Activated T-helper 17 cell treated with anti-CD3 and anti-CD28 coated beads, Interleukin-2, amount 50 U/mL, for 72 hours (primary cell): ENCODE measurements around the gene TOM1. TPM values are rescaled to one million over a fixed set of nuclear protein-coding genes. Genes with fewer than 3 reads are reported as not detected.

Source experiments
- ATAC-seq: fragments of 150-1000 bp; cut with Tn5 transposase; replicated peaks from 2 replicates; pipeline ENCODE4 v1.10.0; 2021; ENCODE audit warnings: mild to moderate bottlenecking, moderate library complexity
- H3K27ac Mint-ChIP-seq: one replicate; pipeline ENCODE4 v1.8.0; 2022; ENCODE audit warnings: mixed read lengths
- H3K27me3 Mint-ChIP-seq: one replicate; pipeline ENCODE4 v1.8.0; 2022; ENCODE audit warnings: mixed read lengths
- H3K36me3 Mint-ChIP-seq: one replicate; pipeline ENCODE4 v1.8.0; 2022; ENCODE audit warnings: low read depth, mild to moderate bottlenecking, mixed read lengths
- H3K4me1 Mint-ChIP-seq: one replicate; pipeline ENCODE4 v1.8.0; 2022; ENCODE audit warnings: mixed read lengths
- H3K4me3 Mint-ChIP-seq: one replicate; pipeline ENCODE4 v1.8.0; 2022; ENCODE audit warnings: mild to moderate bottlenecking, mixed read lengths
- H3K9me3 Mint-ChIP-seq: one replicate; pipeline ENCODE4 v1.8.0; 2022; ENCODE audit warnings: mixed read lengths
- total RNA-seq, 2 donors: library from RNA; stranded (reverse); gene quantifications; one replicate each; pipeline ENCODE4 v1.2.3, GENCODE V29; 2022

The TOM1 gene
- total RNA-seq, 2 donors from 2014 or later = 21.5 to 60.0 TPM

GRCh38 chr22:35313311-35314121 is 13.8 kb downstream of the TOM1 start:
- ATAC-seq = peak; percentile 86
- peak overlapping the region; percentile 89 for H3K27ac Mint-ChIP-seq
- no peaks in the 10 kb centered on the region for H3K27me3 Mint-ChIP-seq
- peaks cover 22% of the 10 kb centered on the region for H3K36me3 Mint-ChIP-seq
- H3K9me3 Mint-ChIP-seq = no peaks in the 10 kb centered on the region
- peak overlapping the region; percentile 57 for H3K4me3 Mint-ChIP-seq
- peaks cover 54% of the 10 kb centered on the region for H3K4me1 Mint-ChIP-seq

- peaks cover 46% of the 10 kb centered on the region for H3K4me1 Mint-ChIP-seq
- no peaks in the 10 kb centered on the region for H3K27me3 Mint-ChIP-seq
- H3K4me3 Mint-ChIP-seq = peak overlapping the region; percentile 57
- no peak for ATAC-seq
- peaks cover 22% of the 10 kb centered on the region for H3K36me3 Mint-ChIP-seq
- H3K9me3 Mint-ChIP-seq = no peaks in the 10 kb centered on the region
- H3K27ac Mint-ChIP-seq = peak overlapping the region; percentile 89
Observed at GRCh38 chr22:35314161-35314942, 14.7 kb downstream of the TOM1 start.

GRCh38 chr22:35315141-35315854 is 15.6 kb downstream of the TOM1 start:
- no peaks in the 10 kb centered on the region for H3K9me3 Mint-ChIP-seq
- no peak for ATAC-seq
- H3K4me1 Mint-ChIP-seq = peaks cover 36% of the 10 kb centered on the region
- H3K27ac Mint-ChIP-seq = peak overlapping the region; percentile 89
- H3K27me3 Mint-ChIP-seq = no peaks in the 10 kb centered on the region
- H3K36me3 Mint-ChIP-seq = peaks cover 22% of the 10 kb centered on the region
- H3K4me3 Mint-ChIP-seq = no peak overlapping the region

- no peak overlapping the region for H3K27ac Mint-ChIP-seq
- H3K36me3 Mint-ChIP-seq = peaks cover 30% of the 10 kb centered on the region
- H3K4me3 Mint-ChIP-seq = no peak overlapping the region
- ATAC-seq = no peak
- no peaks in the 10 kb centered on the region for H3K27me3 Mint-ChIP-seq
- no peaks in the 10 kb centered on the region for H3K9me3 Mint-ChIP-seq
- peaks cover 28% of the 10 kb centered on the region for H3K4me1 Mint-ChIP-seq
Observed at GRCh38 chr22:35315855-35316745, 16.4 kb downstream of the TOM1 start.

GRCh38 chr22:35316751-35317150 is 17.1 kb downstream of the TOM1 start:
- no peak for ATAC-seq
- H3K4me3 Mint-ChIP-seq = no peak overlapping the region

GRCh38 chr22:35317680-35318290 is 18.1 kb downstream of the TOM1 start:
- Mint-ChIP-seq H3K4me1 (peaks cover 19% of the 10 kb centered on the region), H3K9me3 (no peaks in the 10 kb centered on the region), H3K4me3 (no peak overlapping the region), H3K36me3 (peaks cover 42% of the 10 kb centered on the region), H3K27ac (no peak overlapping the region), H3K27me3 (no peaks in the 10 kb centered on the region)
- no peak for ATAC-seq

More at GRCh38 chr22:35316751-35317150, 17.1 kb downstream of the TOM1 start:
- Mint-ChIP-seq H3K9me3 (no peaks in the 10 kb centered on the region), H3K27ac (no peak overlapping the region), H3K27me3 (no peaks in the 10 kb centered on the region), H3K4me1 (peaks cover 25% of the 10 kb centered on the region), H3K36me3 (peaks cover 37% of the 10 kb centered on the region)

- H3K4me3 Mint-ChIP-seq = no peak overlapping the region
- H3K36me3 Mint-ChIP-seq = peaks cover 49% of the 10 kb centered on the region
- no peaks in the 10 kb centered on the region for H3K27me3 Mint-ChIP-seq
- no peak for ATAC-seq
- peaks cover 11% of the 10 kb centered on the region for H3K4me1 Mint-ChIP-seq
- H3K9me3 Mint-ChIP-seq = no peaks in the 10 kb centered on the region
- no peak overlapping the region for H3K27ac Mint-ChIP-seq
Observed at GRCh38 chr22:35318346-35319215, 18.9 kb downstream of the TOM1 start.

- ATAC-seq = no peak
- Mint-ChIP-seq H3K4me1 (peaks cover 7% of the 10 kb centered on the region), H3K27me3 (no peaks in the 10 kb centered on the region), H3K36me3 (peaks cover 58% of the 10 kb centered on the region), H3K27ac (no peak overlapping the region), H3K9me3 (no peaks in the 10 kb centered on the region), H3K4me3 (no peak overlapping the region)
Observed at GRCh38 chr22:35319244-35319985, 19.7 kb downstream of the TOM1 start.

GRCh38 chr22:35322126-35322525 is 22.4 kb downstream of the TOM1 start:
- peaks cover 80% of the 10 kb centered on the region for H3K36me3 Mint-ChIP-seq
- no peak overlapping the region for H3K4me3 Mint-ChIP-seq
- ATAC-seq = no peak
- H3K27ac Mint-ChIP-seq = no peak overlapping the region
- H3K9me3 Mint-ChIP-seq = no peaks in the 10 kb centered on the region
- H3K27me3 Mint-ChIP-seq = no peaks in the 10 kb centered on the region
- no peaks in the 10 kb centered on the region for H3K4me1 Mint-ChIP-seq

GRCh38 chr22:35322893-35323292 is 23.2 kb downstream of the TOM1 start:
- ATAC-seq = no peak
- Mint-ChIP-seq H3K4me3 (no peak overlapping the region), H3K4me1 (no peaks in the 10 kb centered on the region), H3K36me3 (peaks cover 80% of the 10 kb centered on the region), H3K27me3 (no peaks in the 10 kb centered on the region), H3K9me3 (no peaks in the 10 kb centered on the region), H3K27ac (no peak overlapping the region)

- peaks cover 80% of the 10 kb centered on the region for H3K36me3 Mint-ChIP-seq
- H3K27ac Mint-ChIP-seq = no peak overlapping the region
- ATAC-seq = no peak
- no peaks in the 10 kb centered on the region for H3K9me3 Mint-ChIP-seq
- H3K27me3 Mint-ChIP-seq = no peaks in the 10 kb centered on the region
- H3K4me1 Mint-ChIP-seq = no peaks in the 10 kb centered on the region
- H3K4me3 Mint-ChIP-seq = no peak overlapping the region
Observed at GRCh38 chr22:35323305-35323704, 23.6 kb downstream of the TOM1 start.

- no peaks in the 10 kb centered on the region for H3K4me1 Mint-ChIP-seq
- H3K36me3 Mint-ChIP-seq = peaks cover 84% of the 10 kb centered on the region
- H3K27me3 Mint-ChIP-seq = no peaks in the 10 kb centered on the region
- H3K9me3 Mint-ChIP-seq = no peaks in the 10 kb centered on the region
- H3K27ac Mint-ChIP-seq = no peak overlapping the region
- ATAC-seq = no peak
- no peak overlapping the region for H3K4me3 Mint-ChIP-seq
Observed at GRCh38 chr22:35324067-35324466, 24.4 kb downstream of the TOM1 start.
